Retinal pigment epithelial cell (primary cell): ENCODE results near the gene APC2.
"Not testable (repeated sequence)": the region's sequence is repeated elsewhere in the genome, so short reads cannot be mapped to it uniquely, and the experiment has no call there.

Experiments used
- DNase-seq: peaks from one replicate; pipeline ENCODE4 v3.0.0-alpha.2; 2010; ENCODE audit warnings: low read depth
- H3K4me3 ChIP-seq: 2 replicates; pipeline ENCODE4 v1.5.1; 2011; ENCODE audit warnings: mild to moderate bottlenecking, low read length, control low read depth, moderate library complexity
- TF ChIP-seq, protein P1 (sequence below): conservative IDR thresholded peaks from 2 replicates; pipeline ENCODE4 v1.5.1; 2011; ENCODE audit warnings: low read depth, low read length, control low read depth, inconsistent platforms

The APC2 gene

DNA sequence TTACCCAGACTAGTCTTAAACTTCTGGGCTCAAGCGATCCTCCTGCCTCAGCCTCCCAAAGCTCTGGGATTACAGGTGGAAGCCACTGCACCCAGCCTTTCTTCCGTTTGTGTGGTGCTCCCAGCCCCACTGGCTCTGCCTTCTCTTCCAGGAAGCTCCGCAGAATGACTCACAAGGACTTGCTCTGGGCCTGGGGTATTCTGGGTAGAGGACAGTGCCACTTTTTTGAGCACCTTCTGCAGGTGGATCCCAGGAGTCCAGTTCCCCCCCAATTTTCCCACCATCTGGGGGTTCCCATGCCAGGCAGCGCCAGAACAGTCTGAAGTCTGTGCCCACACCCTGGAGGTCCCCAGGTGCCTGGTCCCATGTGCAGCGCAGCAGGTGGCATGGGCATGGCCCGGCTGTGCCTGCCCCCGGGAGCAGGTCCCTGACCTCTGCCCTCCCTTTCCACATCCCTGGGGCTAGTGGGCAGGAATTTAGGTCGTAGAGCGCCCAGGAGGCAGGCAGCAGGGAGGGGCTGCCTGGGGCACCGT lies 42.6 kb downstream of the APC2 start:
- TF ChIP-seq, protein P1, sequence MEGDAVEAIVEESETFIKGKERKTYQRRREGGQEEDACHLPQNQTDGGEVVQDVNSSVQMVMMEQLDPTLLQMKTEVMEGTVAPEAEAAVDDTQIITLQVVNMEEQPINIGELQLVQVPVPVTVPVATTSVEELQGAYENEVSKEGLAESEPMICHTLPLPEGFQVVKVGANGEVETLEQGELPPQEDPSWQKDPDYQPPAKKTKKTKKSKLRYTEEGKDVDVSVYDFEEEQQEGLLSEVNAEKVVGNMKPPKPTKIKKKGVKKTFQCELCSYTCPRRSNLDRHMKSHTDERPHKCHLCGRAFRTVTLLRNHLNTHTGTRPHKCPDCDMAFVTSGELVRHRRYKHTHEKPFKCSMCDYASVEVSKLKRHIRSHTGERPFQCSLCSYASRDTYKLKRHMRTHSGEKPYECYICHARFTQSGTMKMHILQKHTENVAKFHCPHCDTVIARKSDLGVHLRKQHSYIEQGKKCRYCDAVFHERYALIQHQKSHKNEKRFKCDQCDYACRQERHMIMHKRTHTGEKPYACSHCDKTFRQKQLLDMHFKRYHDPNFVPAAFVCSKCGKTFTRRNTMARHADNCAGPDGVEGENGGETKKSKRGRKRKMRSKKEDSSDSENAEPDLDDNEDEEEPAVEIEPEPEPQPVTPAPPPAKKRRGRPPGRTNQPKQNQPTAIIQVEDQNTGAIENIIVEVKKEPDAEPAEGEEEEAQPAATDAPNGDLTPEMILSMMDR: no peak
- H3K4me3 ChIP-seq: no peak overlapping the region
- DNase-seq: no peak

DNA sequence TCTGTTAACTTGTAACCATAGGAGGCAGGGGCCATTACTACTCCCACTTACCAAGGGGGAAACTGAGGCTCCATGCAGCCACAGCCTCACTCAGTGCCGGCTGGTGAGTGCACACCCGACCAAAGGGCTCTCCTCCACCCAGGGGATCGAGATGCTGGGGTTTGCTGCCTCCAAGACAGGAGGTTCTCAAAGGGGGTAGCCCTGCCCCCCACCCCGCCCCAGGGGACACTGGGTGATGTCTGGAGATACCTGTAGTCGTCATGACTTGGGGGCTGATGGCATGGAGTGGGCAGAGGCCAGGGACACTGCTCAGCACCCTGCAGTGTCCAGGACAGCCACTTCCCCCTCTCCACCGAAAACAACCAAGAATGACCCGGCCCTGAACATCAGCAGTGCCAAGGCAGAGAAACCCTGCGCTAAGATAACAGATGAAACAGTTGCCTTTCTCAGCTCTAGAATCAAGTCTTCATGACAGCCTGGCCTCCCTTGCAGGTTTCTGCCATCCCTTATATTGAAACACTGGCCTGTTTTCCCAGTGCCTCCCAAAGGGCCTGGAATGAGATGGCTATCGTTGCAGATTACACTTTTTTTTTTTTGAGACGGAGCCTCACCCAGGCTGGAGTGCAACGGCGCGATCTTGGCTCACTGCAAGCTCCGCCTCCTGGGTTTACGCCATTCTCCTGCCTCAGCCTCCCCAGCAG lies 44.3 kb downstream of the APC2 start:
- TF ChIP-seq, protein P1: no peak
- H3K4me3 ChIP-seq: no peak overlapping the region
- no peak for DNase-seq

DNA sequence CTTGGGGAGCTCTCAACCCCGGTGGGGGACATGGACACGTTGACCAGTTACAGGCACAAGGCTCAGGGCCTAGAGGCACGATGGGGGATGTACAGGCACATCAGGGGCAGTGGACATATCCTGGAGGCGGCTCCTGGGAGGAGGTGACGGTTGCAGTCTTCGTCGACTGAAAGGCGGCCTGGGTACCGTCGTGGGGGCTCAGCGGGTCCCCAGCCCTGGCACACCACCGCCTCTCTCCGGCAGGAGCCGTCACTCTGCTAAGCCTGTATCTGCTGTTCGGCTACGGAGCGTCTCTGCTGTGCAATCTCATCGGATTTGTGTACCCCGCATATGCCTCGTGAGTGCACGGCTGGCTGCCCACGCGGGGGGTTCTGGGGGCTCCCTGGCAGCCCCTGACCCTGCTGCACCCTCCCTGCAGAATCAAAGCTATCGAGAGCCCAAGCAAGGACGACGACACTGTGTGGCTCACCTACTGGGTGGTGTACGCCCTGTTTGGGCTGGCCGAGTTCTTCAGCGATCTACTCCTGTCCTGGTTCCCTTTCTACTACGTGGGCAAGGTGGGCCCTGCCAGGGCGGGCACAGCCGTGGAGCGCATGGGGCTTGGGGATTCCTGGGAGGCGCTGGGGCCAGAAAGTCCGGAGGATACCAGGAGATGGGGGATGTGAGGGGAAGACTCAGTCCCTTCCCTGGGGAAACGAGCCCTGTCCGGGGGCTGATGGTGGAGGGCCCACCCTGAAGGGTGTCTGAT lies 45.3 kb downstream of the APC2 start:
- no peak for DNase-seq
- TF ChIP-seq, protein P1: no peak
- H3K4me3 ChIP-seq: no peak overlapping the region

GRCh38 chr19:1495799-1496713 lies 46.1 kb downstream of the APC2 start:
- H3K4me3 ChIP-seq: no peak overlapping the region
- no peak for DNase-seq
- TF ChIP-seq, protein P1: no peak

DNA sequence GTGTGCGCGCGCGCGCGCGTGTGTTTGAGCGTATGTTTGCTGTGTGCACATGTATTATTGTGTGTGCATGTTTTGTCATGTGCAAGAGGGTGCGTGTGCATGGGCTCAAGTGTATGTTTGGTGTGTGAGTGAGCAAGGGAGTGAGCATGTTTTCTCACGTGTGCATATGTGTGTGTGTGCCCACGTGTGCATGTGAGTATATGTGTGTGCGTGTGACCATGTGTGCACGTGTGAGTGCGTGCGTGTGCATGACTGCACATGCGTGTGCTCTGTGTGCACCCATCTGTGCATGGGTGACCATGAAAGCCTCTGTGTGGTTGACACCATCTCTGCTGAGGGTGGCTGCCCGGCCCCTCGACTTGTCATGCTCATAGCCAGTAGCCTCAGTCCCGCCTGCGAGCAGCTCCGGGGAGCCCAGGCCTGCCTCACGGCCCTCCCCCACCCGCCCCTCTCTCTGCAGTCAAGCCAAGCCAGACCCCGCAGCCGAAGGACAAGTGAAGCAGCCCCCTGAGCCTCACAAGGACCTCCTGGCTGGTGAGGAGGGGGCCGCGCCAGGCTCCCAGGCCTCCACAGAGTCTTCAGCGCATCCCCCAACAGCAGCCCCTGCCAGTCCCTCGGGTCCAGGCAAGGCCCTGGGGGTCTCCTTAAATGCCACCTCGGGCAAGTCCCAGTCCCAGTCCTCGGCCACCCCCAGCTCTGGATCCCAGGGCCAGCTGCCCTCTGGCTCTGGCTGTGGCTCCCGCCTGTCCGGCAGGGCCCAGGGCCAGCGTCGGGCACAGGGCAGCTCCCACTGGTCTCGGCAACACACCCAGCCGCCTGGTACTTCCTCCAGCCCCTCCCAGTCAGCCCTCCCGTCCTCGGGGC lies 47.0 kb downstream of the APC2 start:
- no peak overlapping the region for H3K4me3 ChIP-seq
- no peak for DNase-seq
- TF ChIP-seq, protein P1: no peak

- TF ChIP-seq, protein P1: no peak
- H3K4me3 ChIP-seq: no peak overlapping the region
- no peak for DNase-seq
Measured at GRCh38 chr19:1497578-1498235, 47.8 kb downstream of the APC2 start.

- not testable (repeated sequence) for H3K4me3 ChIP-seq, DNase-seq
Measured at GRCh38 chr19:1499231-1499630, 49.3 kb downstream of the APC2 start.
